Breast epithelium (tissue), 4 donors: ENCODE data around the gene CCRL2. TPM values are rescaled to one million over a fixed set of nuclear protein-coding genes. Genes with fewer than 3 reads are reported as not detected.

Experiments
- DNase-seq, 2 donors: peaks; one replicate each; pipeline ENCODE4 v3.0.0-alpha.2; 2019; ENCODE audit warnings: low spot score in 2 of 2
- H3K27ac ChIP-seq, 2 donors: fragments of 200-600 bp; sonication (generic) in 1 of 2; one replicate each; pipeline ENCODE4 v1.5.1; 2016 to 2019; ENCODE audit warnings: mild to moderate bottlenecking in 1 of 2
- H3K27me3 ChIP-seq, 2 donors: fragments of 200-600 bp; sonication (generic) in 1 of 2; one replicate each; pipeline versions ENCODE4 v1.5.1 to v1.6.0; 2017 to 2019; ENCODE audit warnings: control low read depth in 1 of 2, mild to moderate bottlenecking in 1 of 2
- H3K36me3 ChIP-seq: fragments of 200-600 bp; one replicate; pipeline ENCODE4 v1.5.1; 2019
- H3K4me1 ChIP-seq, 2 donors: fragments of 200-600 bp; sonication (generic); one replicate each; pipeline ENCODE4 v1.5.1; 2016 to 2019; ENCODE audit warnings: control low read depth in 1 of 2
- H3K4me3 ChIP-seq, 3 donors: fragments of 200-600 bp; sonication (generic); 1 replicate in 2 of 3; 2 replicates in 1 of 3; pipeline ENCODE4 v1.5.1; 2016 to 2019; ENCODE audit warnings: mild to moderate bottlenecking in 3 of 3, moderate library complexity in 2 of 3
- H3K9me3 ChIP-seq, 2 donors: fragments of 200-600 bp; sonication (generic) in 1 of 2; one replicate each; pipeline ENCODE4 v1.5.1; 2016 to 2019; ENCODE audit warnings: control low read depth in 1 of 2
- CTCF ChIP-seq, 3 donors: fragments of 450-650 bp; IDR thresholded peaks; one replicate each; pipeline ENCODE4 v1.5.1; 2016 to 2017; ENCODE audit warnings: antibody characterized with exemption in 3 of 3, mild to moderate bottlenecking in 3 of 3, moderate library complexity in 3 of 3
- POLR2A ChIP-seq: fragments of 450-650 bp; IDR thresholded peaks from one replicate; pipeline ENCODE4 v1.6.1; 2016; ENCODE audit warnings: antibody characterized with exemption, mild to moderate bottlenecking, moderate library complexity
- POLR2AphosphoS5 ChIP-seq, 3 donors: sonication (generic); formaldehyde crosslinking; IDR thresholded peaks; one replicate each; pipeline ENCODE4 v1.6.1; 2017; ENCODE audit warnings: antibody characterized with exemption in 3 of 3
- intact Hi-C: fragments of 100-400 bp; cut with DNase I; formaldehyde crosslinking; loops from one replicate; pipeline ENCODE4 v1.15.1; 2023; ENCODE audit warnings: low total_unique reads
- total RNA-seq, 3 donors: library from RNA; depleted of rRNA; stranded (reverse); fragments of >200 nt; gene quantifications; one replicate each; pipeline ENCODE4 v1.1.0, GENCODE V29; 2016

The CCRL2 gene
- total RNA-seq, 3 donors from 2014 or later: 3.8 to 9.2 (median 4.1) TPM

DNA sequence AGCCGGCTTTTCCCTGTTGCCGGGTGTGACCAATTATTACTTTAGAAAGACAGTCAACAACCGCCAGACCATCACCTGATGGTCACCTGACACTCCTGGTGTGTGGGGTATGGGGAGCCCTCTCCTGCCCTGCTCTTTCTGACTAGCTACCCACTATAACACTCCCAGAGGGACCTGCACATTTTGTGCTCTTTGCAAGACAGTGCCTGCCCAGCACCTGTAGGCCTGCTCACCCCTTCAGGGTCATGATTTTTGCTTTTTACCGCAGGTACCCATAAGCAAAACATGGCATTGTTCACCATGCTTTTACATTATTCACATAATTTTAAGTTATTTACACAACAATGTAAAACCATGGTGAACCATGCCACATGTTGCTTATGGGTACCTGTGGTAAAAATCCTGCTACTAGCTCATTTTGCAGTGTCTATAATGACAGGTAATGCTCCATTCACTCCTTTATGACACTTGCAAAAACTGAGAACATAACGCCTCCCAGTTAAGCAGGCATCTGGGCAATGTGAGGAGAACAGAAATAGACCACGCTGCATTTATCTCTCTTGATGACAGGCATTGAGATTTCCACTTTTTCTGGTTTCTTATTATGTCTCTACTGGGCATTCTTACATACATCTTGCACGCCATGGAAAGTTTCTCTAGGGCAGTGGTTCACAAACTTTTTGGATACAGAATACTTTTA is 9.9 kb downstream of the CCRL2 start:
- Histone ChIP-seq H3K36me3 (no peaks in the 10 kb centered on the region), H3K27me3 (no peaks in the 10 kb centered on the region), H3K27ac (no peak overlapping the region), H3K4me3 (no peak overlapping the region), H3K4me1 (no peaks in the 10 kb centered on the region), H3K9me3 (no peaks in the 10 kb centered on the region)
- DNase-seq: no peak
- no peak for TF ChIP-seq POLR2AphosphoS5 (IDR thresholded peaks at IDR 0.05)
- no peak for TF ChIP-seq CTCF (IDR thresholded peaks at IDR 0.05)
- no peak for TF ChIP-seq POLR2A
- intact Hi-C loops: loop anchor here (5.0 kb wide), 1 partner anchor 1050 kb away; no protein-coding TSS in a partner anchor

GRCh38 chr3:46417841-46418611 is 11.0 kb downstream of the CCRL2 start:
- no peaks in the 10 kb centered on the region for H3K4me1 ChIP-seq
- no peak overlapping the region for H3K27ac ChIP-seq
- TF ChIP-seq POLR2A (no peak), CTCF (IDR thresholded peaks at IDR 0.05) (no peak), POLR2AphosphoS5 (IDR thresholded peaks at IDR 0.05) (no peak)
- no peaks in the 10 kb centered on the region for H3K36me3 ChIP-seq
- intact Hi-C loops: loop anchor here (5.0 kb wide), 1 partner anchor 1051 kb away; no protein-coding TSS in a partner anchor
- no peak overlapping the region for H3K4me3 ChIP-seq
- no peak for DNase-seq
- no peaks in the 10 kb centered on the region for H3K27me3 ChIP-seq
- no peaks in the 10 kb centered on the region for H3K9me3 ChIP-seq

DNA sequence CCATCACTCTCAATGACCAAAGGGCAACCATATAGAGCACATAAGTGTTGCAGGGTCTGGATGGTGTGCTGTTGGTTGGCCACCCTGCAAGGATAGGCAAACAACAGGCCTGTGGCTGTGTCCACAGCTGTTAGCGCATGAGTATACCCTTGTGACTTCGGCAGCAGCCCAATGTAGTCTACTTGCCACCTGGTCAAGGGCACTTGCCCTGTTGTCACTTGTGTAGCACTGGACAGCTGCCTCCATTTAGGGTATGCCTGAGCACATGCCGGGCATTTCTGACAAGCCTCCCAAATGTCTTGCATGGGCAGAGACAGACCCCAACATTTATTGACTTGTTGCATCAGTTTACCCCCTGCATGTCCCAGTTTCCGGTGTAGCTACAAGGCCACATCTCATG is 12.8 kb downstream of the CCRL2 start:
- H3K4me3 ChIP-seq: no peak overlapping the region
- intact Hi-C loops: loop anchor here (5.0 kb wide), 1 partner anchor 1053 kb away; no protein-coding TSS in a partner anchor
- no peaks in the 10 kb centered on the region for H3K27me3 ChIP-seq
- H3K27ac ChIP-seq: no peak overlapping the region
- TF ChIP-seq POLR2AphosphoS5 (IDR thresholded peaks at IDR 0.05) (no peak), POLR2A (no peak), CTCF (IDR thresholded peaks at IDR 0.05) (no peak)
- no peaks in the 10 kb centered on the region for H3K36me3 ChIP-seq
- no peaks in the 10 kb centered on the region for H3K4me1 ChIP-seq
- DNase-seq: no peak
- H3K9me3 ChIP-seq: no peaks in the 10 kb centered on the region

DNA sequence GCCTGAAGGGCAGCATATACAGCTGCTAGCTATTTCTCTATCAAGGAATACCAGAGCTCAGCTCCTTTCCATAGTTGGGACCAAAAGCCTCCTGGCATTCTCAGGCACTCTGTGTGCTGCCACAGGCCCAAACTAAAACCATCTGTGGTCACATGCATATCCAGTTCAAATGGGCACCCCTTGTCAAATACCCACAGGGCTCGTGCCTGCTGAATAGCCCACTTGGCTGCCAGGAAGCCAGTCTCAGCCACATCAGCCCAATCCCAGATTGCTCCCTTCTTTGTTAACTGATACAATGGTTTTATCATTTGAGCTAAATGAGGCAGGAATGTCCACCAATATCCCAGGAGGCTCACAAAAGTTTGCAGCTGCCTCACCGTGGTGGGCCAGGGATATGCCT is 13.9 kb downstream of the CCRL2 start:
- intact Hi-C loops: no loop called here
- no peaks in the 10 kb centered on the region for H3K9me3 ChIP-seq
- H3K4me1 ChIP-seq: no peaks in the 10 kb centered on the region
- no peaks in the 10 kb centered on the region for H3K27me3 ChIP-seq
- no peak overlapping the region for H3K27ac ChIP-seq
- H3K4me3 ChIP-seq: no peak overlapping the region
- no peaks in the 10 kb centered on the region for H3K36me3 ChIP-seq
- no peak for DNase-seq
- TF ChIP-seq CTCF (IDR thresholded peaks at IDR 0.05) (no peak), POLR2A (no peak)

- no peaks in the 10 kb centered on the region for H3K27me3 ChIP-seq
- no peaks in the 10 kb centered on the region for H3K36me3 ChIP-seq
- no peak overlapping the region for H3K4me3 ChIP-seq
- no peak for DNase-seq
- TF ChIP-seq CTCF (IDR thresholded peaks at IDR 0.05) (no peak), POLR2A (no peak), POLR2AphosphoS5 (IDR thresholded peaks at IDR 0.05) (no peak)
- no peaks in the 10 kb centered on the region for H3K4me1 ChIP-seq
- intact Hi-C loops: no loop called here
- H3K27ac ChIP-seq: no peak overlapping the region
- H3K9me3 ChIP-seq: no peaks in the 10 kb centered on the region
Observed at GRCh38 chr3:46422617-46423016, 15.6 kb downstream of the CCRL2 start.
